HFF-Myc (cell line): ENCODE measurements around the gene POT1.

Experiments used
- DNase-seq: peaks from one replicate; pipeline ENCODE4 v3.0.0-alpha.2; 2011; ENCODE audit warnings: low read depth; ENCODE audit errors: extremely low read depth
- H3K4me3 ChIP-seq: replicated peaks from 2 replicates; pipeline ENCODE4 v1.5.1; 2011; ENCODE audit warnings: low read depth, mild to moderate bottlenecking, control low read depth, low read length
- TF ChIP-seq, protein P1 (sequence below): IDR thresholded peaks from 2 replicates; pipeline ENCODE4 v1.5.1; 2012; ENCODE audit warnings: mild to moderate bottlenecking, low read depth, low read length, control low read depth; ENCODE audit errors: missing control alignments

Gene POT1

DNA sequence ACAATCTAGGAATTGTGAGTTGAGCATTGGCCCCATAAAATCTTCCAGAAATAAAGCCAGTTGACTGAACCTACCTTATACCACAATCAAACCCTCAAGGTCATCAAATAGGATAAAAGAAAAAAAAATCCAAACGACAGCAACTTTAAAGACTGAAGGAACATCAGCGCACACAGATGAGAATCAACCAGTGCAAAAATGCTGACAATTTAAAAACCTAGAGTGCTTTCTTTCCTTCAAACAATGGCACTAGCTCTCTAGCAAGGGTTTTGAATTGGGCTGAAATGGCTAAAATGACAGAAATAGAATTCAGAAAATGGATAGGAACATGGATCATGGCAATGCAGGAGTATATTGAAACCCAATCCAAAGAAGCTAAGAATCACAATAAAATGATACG, 16.1 kb upstream of the POT1 start:
- no peak overlapping the region for H3K4me3 ChIP-seq
- no peak for DNase-seq
- TF ChIP-seq, protein P1, sequence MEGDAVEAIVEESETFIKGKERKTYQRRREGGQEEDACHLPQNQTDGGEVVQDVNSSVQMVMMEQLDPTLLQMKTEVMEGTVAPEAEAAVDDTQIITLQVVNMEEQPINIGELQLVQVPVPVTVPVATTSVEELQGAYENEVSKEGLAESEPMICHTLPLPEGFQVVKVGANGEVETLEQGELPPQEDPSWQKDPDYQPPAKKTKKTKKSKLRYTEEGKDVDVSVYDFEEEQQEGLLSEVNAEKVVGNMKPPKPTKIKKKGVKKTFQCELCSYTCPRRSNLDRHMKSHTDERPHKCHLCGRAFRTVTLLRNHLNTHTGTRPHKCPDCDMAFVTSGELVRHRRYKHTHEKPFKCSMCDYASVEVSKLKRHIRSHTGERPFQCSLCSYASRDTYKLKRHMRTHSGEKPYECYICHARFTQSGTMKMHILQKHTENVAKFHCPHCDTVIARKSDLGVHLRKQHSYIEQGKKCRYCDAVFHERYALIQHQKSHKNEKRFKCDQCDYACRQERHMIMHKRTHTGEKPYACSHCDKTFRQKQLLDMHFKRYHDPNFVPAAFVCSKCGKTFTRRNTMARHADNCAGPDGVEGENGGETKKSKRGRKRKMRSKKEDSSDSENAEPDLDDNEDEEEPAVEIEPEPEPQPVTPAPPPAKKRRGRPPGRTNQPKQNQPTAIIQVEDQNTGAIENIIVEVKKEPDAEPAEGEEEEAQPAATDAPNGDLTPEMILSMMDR, result no peak

DNA sequence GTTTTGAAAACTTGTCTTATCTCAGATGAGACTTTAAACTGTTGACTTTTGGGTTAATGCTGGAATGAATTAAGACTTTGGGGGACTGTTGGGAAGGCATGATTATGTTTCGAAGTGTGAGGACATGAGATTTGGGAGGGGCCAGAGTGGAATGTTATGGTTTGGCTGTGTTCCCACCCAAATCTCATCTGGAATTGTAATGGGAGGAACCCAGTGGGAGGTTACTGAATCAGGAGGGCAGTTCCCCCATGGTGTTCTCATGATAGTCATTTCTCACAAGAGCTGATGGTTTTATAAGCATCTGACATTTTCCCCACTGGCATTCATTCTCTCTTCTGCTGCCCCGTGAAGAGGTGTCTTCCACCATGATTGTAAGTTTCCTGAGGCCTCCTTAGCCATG, 13.8 kb upstream of the POT1 start:
- no peak for DNase-seq
- TF ChIP-seq, protein P1, result no peak
- H3K4me3 ChIP-seq, result no peak overlapping the region

DNA sequence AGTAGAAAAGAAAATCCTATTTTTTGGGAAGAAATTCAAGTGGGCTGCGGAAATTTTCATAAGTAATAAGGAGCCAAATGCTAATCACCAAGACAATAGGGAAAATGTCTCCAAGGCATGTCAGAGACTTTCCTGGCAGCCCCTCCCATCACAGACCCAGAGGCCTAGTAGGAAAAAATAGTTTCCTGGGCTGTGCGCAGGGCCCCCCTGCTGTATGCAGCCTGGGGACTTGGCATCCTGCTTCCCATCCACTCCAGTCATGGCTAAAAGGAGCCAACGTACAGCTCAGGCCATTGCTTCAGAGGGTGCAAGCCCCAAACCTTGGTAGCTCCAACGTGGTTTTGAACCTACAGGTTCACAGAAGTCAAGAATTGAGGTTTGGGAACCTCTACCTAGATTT, 12.8 kb upstream of the POT1 start:
- H3K4me3 ChIP-seq, result no peak overlapping the region
- TF ChIP-seq, protein P1, result no peak
- DNase-seq, result no peak

DNA sequence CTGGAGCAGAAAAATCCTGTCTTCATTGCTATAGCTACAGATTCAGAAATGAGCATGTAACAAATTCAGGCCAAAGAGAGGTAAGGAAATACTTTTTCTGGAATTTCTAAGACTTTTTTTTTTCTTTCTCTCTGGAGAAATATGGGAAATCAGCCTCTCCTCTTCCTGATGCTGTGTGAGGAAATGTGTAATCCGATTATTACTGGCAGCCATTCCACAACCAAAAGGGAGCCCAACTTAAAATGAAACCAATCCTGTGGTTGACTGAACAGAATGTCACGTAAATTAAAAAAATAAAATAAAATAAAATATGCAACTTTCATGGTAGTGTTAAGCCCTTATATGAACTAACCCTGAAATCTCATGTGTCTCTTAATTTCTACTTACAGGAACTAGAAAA, 10.7 kb upstream of the POT1 start:
- no peak overlapping the region for H3K4me3 ChIP-seq
- TF ChIP-seq, protein P1, result no peak
- DNase-seq, result no peak

DNA sequence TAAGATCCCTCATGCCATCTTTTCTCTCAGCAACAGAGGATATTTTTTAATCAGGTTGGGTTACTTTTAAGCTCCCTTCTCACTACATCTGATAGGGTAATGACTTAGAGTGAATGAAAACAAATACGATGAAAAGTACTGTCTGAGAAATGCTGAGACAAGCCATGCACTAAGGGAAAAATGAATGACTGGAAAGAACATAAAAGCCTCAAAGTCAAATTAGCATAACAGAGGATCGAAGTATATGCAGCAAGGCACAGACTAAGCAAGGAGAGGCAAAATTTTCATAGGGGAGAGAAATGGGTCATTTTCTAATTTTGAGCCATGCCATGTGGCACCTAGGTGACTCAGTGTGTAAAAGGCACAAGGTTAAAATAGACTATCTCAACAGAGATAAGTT, 8.5 kb upstream of the POT1 start:
- H3K4me3 ChIP-seq, result no peak overlapping the region
- DNase-seq, result no peak

DNA sequence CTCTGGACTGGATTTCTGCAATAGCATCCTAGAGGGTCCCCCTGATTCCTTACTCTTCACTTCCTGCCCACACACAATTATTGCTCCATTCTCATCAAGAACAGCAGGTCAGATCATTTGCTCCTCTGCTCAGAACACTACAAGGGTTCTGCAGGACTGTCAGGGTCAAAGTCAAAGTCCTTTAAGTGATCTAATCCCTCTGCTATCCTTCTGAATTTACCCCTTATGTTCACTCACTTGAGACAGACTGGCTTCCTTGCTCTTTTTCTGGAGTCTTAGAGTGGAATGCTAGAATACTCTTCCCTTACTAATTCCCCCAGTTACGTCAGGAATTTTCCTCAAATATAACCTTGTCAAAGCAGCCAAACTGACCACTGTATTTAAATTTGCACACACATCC, 7.5 kb upstream of the POT1 start:
- TF ChIP-seq, protein P1, result no peak
- no peak for DNase-seq
- H3K4me3 ChIP-seq, result no peak overlapping the region

More for the DNA sequence above, 8.5 kb upstream of the POT1 start:
- TF ChIP-seq, protein P1, result no peak

DNA sequence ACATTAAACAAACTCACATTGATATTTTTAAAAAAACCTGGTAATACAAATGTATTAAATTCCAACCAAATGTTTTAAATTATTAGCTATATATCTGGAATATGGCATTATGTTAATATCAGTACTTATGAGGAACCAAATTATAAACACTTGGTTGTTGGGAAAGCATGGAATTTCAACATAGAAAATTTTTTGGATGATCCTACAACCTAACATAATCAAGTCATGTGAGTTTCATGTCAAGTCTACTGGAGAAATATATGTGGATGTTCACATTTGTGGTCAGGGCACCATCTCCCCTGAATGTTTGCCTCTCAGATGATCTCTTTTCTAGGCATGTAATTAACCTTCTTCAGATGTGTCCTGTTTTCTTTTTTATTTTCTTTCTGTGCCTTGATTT, 5.2 kb upstream of the POT1 start:
- TF ChIP-seq, protein P1, result no peak
- H3K4me3 ChIP-seq, result no peak overlapping the region
- DNase-seq, result no peak
